Lower leg skin (tissue), 4 donors: ENCODE data around the gene LAMC2. TPM values are rescaled to one million over a fixed set of nuclear protein-coding genes. Genes with fewer than 3 reads are reported as not detected.

Experiments
- DNase-seq, 2 donors: peaks; one replicate each; pipeline ENCODE4 v3.0.0-alpha.2; 2019; ENCODE audit warnings: low spot score in 2 of 2
- H3K4me3 ChIP-seq: fragments of 200-600 bp; sonication (generic); 2 replicates; pipeline ENCODE4 v1.5.1; 2017; ENCODE audit warnings: mild to moderate bottlenecking, low read depth; ENCODE audit not compliant: poor library complexity, severe bottlenecking
- POLR2A ChIP-seq, 2 donors: fragments of 450-650 bp; IDR thresholded peaks; one replicate each; pipeline ENCODE4 v1.6.1; 2016 to 2017; ENCODE audit warnings: antibody characterized with exemption in 2 of 2, mild to moderate bottlenecking in 1 of 2, moderate library complexity in 1 of 2
- WGBS, 2 donors: methylation state at CpG; one replicate each; pipeline ENCODE4 v1.1.5; 2018; 5-methylcytosine and 5-hydroxymethylcytosine counted together
- intact Hi-C: fragments of 100-400 bp; cut with DNase I; formaldehyde crosslinking; loops from one replicate; pipeline ENCODE4 v1.15.0; 2023; ENCODE audit warnings: low total_unique reads
- total RNA-seq, 4 donors: library from RNA; depleted of rRNA; stranded (reverse); fragments of >200 nt; gene quantifications; one replicate each; pipeline ENCODE4 v1.1.0, GENCODE V29; 2016
- TF ChIP-seq, protein P1 (sequence below), 3 donors: fragments of 450-650 bp; IDR thresholded peaks; one replicate each; pipeline ENCODE4 v1.5.1; 2016; ENCODE audit warnings: antibody characterized with exemption in 3 of 3, mild to moderate bottlenecking in 3 of 3, moderate library complexity in 2 of 3

Gene LAMC2
- total RNA-seq, 4 donors from 2014 or later = 29.6 to 36.8 (median 33.1) TPM

DNA sequence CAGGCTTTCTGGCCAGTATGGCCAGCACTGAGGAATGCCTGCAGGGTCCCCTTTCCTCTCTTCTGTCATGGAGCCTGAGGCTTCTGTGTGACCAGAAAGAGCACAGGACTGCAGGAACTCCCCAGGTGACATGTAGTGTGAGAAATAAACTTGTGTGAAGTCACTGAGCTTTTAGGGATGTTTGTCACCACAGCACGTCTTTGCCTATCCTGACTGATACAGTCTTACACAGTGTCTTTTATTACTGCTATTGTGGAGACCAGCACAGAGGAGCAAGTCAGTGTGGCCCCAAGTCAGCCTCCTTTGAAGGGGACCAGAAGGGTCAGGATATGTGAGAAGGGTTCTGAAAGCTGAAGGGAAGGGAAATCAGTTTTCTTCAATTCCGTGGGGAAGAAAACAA, 102.5 kb downstream of the LAMC2 start:
- no peak for TF ChIP-seq POLR2A (IDR thresholded peaks at IDR 0.05)
- TF ChIP-seq, protein P1, sequence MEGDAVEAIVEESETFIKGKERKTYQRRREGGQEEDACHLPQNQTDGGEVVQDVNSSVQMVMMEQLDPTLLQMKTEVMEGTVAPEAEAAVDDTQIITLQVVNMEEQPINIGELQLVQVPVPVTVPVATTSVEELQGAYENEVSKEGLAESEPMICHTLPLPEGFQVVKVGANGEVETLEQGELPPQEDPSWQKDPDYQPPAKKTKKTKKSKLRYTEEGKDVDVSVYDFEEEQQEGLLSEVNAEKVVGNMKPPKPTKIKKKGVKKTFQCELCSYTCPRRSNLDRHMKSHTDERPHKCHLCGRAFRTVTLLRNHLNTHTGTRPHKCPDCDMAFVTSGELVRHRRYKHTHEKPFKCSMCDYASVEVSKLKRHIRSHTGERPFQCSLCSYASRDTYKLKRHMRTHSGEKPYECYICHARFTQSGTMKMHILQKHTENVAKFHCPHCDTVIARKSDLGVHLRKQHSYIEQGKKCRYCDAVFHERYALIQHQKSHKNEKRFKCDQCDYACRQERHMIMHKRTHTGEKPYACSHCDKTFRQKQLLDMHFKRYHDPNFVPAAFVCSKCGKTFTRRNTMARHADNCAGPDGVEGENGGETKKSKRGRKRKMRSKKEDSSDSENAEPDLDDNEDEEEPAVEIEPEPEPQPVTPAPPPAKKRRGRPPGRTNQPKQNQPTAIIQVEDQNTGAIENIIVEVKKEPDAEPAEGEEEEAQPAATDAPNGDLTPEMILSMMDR (IDR thresholded peaks at IDR 0.05) = no peak
- intact Hi-C loops = loop anchor here (10.0 kb wide), 1 partner anchor 336 kb away; no protein-coding TSS in a partner anchor
- 93 to 96% methylated on average over 2 of the region's 2 CpGs for WGBS, 2 donors
- DNase-seq = no peak
- no peak overlapping the region for H3K4me3 ChIP-seq

DNA sequence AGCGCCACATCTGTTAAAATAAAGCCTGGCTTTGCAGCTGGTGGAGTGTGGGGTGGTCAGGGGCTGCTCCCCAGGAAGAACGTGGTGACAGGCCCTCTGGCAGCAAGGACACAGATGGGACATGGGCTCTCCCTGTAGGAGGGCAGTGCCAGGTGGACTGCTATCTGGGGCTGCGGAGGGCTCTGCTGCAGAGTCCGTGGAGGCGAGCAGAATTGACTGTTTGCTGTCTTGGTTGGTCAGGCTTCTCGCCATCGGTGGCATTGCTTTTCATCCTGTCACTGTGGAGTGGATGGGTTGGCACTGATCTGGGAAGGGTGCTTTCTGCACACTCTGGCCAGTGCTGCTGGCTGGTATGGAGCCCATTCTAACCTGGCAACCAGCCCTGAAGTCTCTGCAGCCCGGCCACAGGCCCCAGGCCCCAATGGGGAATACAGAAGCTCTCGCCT, 103.0 kb downstream of the LAMC2 start:
- 89 to 96% methylated on average over 9 of the region's 9 CpGs for WGBS, 2 donors
- no peak overlapping the region for H3K4me3 ChIP-seq
- intact Hi-C loops = loop anchor here (10.0 kb wide), 1 partner anchor 336 kb away; no protein-coding TSS in a partner anchor
- DNase-seq = no peak
- TF ChIP-seq, protein P1 (IDR thresholded peaks at IDR 0.05) = no peak
- TF ChIP-seq POLR2A (IDR thresholded peaks at IDR 0.05) = no peak

DNA sequence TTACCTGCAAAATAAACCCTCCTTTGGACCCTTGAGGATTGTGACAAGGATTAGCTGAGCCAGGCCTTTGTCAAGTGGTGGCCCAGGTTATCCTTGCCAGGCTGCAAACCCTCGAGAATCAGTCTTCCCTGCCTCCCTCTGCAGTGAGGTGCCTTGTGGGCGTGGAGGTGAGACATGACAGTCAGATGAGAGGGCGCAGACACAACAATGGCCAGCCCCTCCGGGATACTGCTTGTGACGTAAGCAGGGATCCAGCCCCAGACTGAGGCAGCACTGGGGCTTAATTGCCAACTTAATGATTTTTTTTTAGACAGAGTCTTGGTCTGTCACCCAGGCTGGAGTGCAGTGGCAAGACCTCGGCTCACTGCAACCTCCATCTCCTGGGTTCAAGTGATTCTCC, 104.6 kb downstream of the LAMC2 start:
- WGBS, 2 donors = 83 to 84% methylated on average over 5 to 6 of the region's 6 CpGs
- no peak for TF ChIP-seq POLR2A (IDR thresholded peaks at IDR 0.05)
- TF ChIP-seq, protein P1 (IDR thresholded peaks at IDR 0.05) = no peak
- intact Hi-C loops = no loop called here
- no peak for DNase-seq
- H3K4me3 ChIP-seq = no peak overlapping the region

DNA sequence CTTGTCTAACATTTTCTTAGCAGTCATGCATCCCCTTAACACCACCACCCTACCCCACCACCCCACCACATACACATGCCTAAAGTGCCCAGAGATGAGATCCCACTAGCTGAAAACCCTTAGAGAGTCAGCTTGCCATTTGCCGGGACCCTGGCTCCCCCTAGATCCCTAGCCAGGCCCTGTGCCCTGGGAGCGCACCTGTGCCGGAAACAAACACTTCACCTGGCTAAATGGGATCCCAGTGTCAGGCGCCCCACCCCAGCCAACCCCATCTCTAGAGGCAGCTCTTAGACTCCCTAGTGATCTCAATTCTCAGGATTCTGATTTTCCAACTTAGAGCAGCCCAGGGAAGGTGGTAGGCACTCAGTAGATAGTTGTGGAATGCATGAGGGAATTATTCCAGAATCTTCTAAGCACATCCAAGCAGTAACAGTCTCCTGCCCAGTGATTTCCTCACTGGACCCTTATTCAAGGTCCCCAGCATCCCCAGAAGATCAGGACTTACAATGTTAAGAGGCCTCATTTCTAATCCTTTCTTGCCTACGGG, 105.2 kb downstream of the LAMC2 start:
- 79 to 92% methylated on average over 5 of the region's 5 CpGs for WGBS, 2 donors
- no peak for DNase-seq
- TF ChIP-seq, protein P1 (IDR thresholded peaks at IDR 0.05) = no peak
- TF ChIP-seq POLR2A (IDR thresholded peaks at IDR 0.05) = no peak
- intact Hi-C loops = no loop called here
- no peak overlapping the region for H3K4me3 ChIP-seq

DNA sequence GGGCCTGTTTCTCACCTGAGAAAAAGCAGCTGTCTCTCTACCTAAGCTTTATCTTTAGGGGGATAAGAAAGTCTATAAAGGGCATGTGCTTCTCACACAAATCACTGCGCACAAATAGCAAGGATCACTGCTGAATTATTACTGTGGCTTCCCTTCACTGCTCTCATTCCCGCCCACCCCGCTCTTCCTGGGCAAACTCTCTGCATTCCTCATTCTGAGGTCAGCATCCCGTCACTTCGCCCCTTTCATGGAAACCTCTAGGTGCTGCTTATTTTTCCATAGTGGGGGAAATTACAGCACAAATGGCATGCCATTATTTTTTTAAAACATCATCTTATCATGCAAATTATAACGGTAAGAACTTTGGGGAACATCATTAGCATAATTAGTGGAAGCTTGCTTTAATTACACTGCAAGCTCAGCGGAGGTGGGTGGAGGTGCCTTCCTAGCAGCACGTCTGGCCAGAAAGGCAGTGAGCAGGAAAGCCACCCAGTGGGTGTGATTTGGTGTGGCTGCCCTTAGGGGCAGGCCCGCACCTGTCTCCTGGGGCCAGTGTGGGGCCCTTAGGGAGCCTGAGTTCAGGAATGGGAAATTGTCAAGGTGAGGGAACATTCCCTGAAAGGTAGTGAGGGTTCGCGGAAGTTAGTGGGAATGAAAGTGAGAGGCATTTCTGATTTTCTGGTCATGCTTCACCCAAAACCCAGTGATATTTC, 105.9 kb downstream of the LAMC2 start:
- WGBS, 2 donors = 44 to 50% methylated on average over 11 of the region's 11 CpGs
- TF ChIP-seq, protein P1 (IDR thresholded peaks at IDR 0.05) = no peak
- TF ChIP-seq POLR2A (IDR thresholded peaks at IDR 0.05) = no peak
- intact Hi-C loops = no loop called here
- no peak for DNase-seq
- H3K4me3 ChIP-seq = no peak overlapping the region
